DMS114 treated with DMSO at 0.1 percent for 48 hours (cell line): ENCODE measurements around the gene LCN6.

Experiments used
- DNase-seq: peaks from one replicate; lab custom pipeline; 2025; ENCODE audit not compliant: unreplicated experiment; lab: John Stamatoyannopoulos, UW

The LCN6 gene

DNA sequence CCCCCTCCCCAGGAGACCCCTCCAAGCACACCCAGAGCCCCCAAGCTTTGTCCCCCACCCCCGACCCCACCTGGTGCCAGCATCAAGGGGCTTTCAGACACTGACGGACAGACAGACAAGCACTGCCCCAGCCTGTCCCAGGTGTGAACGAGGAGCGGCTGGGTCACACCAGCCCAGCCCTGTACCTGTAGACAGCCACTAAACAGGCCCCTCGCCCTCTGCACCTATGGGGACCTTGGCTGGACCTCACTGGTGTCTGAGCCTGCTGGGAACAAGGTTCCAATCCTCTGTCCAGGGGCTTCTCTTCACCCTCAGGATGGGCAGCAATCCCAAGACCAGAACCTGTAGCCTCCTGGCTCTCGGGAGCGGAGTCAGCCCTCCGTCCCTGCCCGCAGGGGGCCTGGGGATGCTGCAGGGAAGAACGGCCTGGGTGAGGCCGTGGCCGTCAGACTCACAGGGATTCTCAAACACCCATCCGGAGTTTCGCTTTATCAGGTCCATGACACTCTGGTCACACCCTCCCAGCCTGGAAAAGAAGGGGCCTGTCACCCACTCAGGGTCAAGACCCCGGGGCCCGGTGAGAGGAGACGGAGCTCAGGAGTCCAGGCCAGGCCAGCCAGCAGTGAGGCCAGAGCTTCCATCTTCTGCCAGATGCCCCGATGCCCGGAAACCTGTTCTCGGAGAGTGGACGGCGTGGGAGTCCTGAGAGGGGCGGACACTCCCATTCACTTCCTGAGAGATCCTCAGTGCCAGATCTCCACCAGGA, 2.8 kb downstream of the LCN6 start:
- no peak for DNase-seq

GRCh38 chr9:136744773-136745172, 3.6 kb downstream of the LCN6 start:
- DNase-seq: no peak

GRCh38 chr9:136743639-136744211, 4.6 kb downstream of the LCN6 start:
- no peak for DNase-seq

DNA sequence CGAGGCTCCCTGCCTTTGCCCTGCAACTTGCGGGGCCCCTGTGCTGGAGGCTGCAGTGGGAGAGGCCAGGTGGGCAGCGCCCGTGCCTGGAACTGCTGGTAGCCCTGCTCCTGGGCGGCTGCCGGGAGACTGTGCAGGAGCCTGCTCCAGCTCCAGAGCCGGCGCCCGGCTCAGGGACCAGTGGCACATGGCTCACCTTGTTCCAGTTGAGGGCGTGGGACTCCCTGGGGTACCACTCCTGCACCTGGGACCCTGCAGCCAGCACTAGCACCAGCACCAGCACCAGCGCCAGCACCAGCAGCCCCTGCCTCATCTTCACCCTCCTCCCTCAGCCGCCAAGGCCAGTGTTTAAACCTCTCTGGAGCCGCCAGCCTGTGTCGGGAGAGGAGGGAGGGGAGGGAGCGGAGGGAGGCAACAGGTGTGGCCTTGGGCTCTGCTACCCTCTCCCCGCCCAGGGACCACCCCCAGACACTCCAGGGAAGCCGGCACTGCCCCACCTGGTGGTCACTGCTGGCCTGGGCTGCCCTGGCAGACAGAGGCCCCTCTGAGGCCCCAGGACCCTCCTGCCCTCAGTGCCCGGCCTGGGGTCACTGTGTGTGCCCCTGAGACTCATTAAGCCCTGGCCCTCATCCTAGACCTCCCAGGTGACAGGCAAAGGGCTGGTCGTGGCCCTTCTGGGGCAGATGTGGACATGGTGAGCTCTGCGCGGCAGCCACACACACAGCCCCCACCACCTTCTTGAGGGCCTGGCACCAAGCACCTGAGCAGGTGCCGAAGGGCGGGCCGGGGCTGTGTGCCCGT, 5.5 kb downstream of the LCN6 start, which contains the start of gene LCN10:
Gene LCN10 (minus strand): TSS at position 350 of the 801 bp plus-strand sequence. CDS start 37 bp downstream, at position 313.
- DNase-seq: no peak

- DNase-seq: no peak
These were observed 6.3 kb downstream of the LCN6 start for GRCh38 chr9:136741883-136742571.

DNA sequence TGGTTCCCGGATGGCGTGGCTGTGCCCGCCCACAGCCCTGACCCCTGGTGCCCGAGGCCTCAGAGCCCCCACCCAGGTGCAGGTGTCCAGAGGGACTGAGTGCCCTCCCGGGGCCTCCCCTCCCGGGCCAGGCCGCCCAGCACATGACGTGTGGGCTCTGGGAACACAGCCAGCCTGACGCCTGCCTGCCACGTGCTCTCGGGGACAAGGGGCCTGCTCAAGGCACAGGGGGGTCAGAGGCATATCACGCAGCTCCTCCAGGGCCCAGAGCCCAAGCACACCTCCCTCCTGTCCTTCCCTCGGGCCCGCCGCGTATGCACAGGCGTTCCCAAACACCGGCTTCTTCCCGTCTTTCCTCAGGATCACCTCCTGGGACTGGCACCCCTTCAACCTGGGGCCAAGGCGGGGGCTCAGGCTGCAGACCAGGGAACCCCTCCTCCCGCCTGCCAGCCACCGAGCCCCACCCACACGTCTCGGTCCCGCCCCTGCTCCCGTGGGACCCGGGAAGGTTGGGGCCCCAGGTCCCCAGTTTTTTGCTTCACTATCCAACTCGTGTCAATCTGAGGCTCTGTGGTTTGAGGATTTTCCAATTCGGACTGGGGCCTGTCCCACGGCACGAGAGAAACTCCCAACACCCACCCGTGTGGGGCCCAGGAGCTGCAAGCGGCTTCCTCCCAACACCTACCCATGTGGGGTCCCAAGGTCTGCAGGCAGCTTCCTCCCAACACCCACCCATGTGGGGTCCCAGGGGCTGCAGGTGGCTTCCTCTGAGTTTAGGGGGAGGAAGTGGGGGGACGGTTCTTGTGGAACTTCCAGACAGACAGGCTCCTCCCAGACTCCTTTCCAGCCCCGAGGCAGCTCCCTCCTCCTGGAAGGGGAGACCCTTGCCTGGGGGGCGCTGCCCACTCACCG, 7.1 kb downstream of the LCN6 start:
- DNase-seq: no peak

DNA sequence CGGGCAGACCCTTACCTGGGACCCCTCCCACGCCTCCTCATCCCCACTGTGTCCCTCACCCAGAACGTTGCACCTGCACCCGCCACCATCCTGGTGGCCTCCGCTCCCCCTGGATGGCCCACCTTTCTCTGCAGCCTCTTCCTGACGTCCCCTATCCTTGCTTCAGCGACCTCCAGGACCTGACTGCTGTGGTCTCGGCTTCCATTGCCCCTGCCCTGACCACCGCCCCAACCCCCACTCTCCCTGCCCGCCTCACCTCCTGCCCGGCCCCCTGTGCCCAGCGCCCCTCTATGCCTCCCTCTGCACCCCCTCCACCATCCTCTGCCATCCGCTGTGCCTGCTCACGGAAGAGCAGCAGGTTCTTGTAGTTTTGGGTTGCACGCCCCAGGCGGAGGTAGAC, 7.8 kb downstream of the LCN6 start:
- no peak for DNase-seq

GRCh38 chr9:136740069-136740468, 8.3 kb downstream of the LCN6 start:
- no peak for DNase-seq

GRCh38 chr9:136739509-136739908, 8.8 kb downstream of the LCN6 start:
- no peak for DNase-seq

GRCh38 chr9:136738960-136739359, 9.4 kb downstream of the LCN6 start:
- DNase-seq: no peak

DNA sequence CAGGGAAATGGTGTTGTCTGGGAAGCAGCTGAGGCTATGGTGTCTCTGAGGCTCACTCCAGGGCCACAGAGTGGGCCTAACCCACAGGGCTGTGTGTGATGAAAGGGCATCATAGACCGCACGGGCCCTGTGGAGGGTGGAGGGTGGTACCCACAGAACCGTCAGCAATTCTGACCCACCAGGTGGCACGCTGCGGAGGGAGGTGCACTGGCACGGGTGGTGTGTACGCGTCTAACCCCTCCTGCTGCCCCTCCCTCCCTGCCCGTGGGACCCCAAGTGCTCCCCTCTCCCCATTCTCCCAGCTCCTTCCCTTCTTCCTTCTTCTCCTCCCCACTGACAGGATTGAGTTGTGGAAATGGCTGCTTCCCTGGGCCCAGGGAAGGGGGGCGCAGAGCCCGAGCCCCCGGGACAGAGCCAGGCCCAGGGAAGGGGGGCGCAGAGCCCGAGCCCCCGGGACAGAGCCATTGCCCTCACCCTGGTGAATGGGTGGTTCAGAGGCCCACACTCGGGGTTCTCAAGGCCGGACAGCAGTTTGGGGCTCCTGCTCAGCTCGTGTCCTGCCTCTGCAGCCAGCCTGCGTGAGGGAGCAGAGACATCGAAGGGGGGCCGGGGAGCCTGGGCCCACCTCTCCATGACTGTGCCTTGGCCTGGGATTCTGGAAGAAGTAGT, 12.4 kb downstream of the LCN6 start:
- no peak for DNase-seq

GRCh38 chr9:136734837-136735496, 13.4 kb downstream of the LCN6 start:
- no peak for DNase-seq

GRCh38 chr9:136733611-136734010, 14.7 kb downstream of the LCN6 start:
- DNase-seq: no peak

DNA sequence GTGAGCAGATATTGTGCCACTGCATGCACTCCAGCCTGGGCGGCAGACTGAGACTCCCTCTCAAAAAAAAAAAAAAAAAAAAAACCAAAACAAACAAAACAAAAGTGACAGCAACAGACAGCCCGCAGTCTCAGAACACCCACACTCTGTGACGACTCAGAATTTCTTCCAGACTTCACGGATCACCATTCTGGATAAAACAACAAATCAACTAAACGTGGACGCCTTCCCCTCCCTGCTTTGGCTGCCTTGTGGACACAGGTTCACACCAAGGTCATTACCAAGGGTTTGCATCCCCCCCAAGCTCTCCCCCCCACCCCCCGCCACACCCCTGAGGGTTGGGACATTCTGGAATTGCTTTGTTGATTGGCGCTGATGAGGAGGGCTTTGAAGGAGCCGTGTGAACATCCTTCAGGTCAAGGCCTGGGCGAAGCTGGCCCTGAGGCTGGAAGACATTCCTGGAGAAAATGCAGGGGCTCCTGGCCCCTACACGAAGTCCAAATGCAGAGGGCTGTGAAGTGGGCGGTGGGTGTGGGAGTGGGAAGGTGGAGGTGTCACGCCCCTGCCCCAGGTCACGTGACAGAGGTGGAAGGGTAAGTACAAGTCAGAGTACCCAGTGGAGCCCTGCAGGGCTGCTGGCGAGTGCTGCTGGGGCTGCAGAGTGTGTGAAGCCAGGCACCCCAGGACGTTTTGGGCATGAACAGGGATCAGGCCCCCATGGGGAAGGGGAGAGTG, 15.7 kb downstream of the LCN6 start:
- DNase-seq: no peak

GRCh38 chr9:136729926-136730325, 18.4 kb downstream of the LCN6 start:
- DNase-seq: no peak

- no peak for DNase-seq
These were observed 19.2 kb downstream of the LCN6 start for GRCh38 chr9:136729144-136729543.

GRCh38 chr9:136728548-136729123, 19.7 kb downstream of the LCN6 start:
- no peak for DNase-seq

- DNase-seq: peak; percentile 52
These were observed 20.2 kb downstream of the LCN6 start for GRCh38 chr9:136728080-136728547.
